GM19238 (cell line): ENCODE data around the gene PGP.
"Not testable (repeated sequence)": the region's sequence is repeated elsewhere in the genome, so short reads cannot be mapped to it uniquely, and the experiment has no call there.

Experiments
- DNase-seq: peaks from one replicate; pipeline ENCODE4 v3.0.0; 2011; ENCODE audit warnings: low spot score; ENCODE audit not compliant: insufficient read length

PGP gene

DNA sequence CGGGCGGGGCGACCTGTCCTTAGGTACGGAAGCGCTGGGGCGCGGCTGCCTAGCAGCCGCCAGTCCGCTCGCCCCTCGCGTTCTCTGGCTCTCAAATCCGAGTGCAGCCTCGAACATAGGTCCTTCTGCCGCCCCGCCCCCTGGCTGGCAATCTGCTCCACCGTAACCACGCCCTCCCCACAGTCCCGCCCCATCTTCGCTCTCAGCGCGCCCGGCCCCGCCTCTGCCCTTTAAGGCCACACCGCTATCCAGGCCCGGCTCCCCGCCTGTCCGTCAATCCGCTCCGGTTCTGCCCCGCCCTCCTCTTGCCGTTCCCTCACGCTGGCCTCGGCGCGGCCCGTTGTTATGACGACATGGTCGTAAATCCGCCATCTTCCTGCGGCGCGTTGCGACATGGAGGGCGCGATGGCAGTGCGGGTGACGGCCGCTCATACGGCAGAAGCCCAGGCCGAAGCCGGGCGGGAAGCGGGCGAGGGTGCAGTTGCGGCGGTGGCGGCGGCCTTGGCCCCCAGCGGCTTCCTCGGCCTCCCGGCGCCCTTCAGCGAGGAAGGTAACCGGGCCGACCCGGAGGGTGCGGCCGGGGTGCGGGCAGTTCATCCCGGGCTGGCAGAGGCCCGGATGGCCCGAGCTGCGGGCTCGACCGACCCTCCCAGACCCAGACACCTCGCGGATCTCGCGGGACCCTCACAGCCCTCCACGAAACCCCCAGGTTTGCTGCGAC lies 8.7 kb upstream of the PGP start, which contains the start of gene E4F1:
Gene E4F1, plus strand, starts transcription at position 371 of the 721 bp plus-strand sequence. Its CDS starts 23 bp downstream, at position 394.
- DNase-seq, result peak; percentile 100

DNA sequence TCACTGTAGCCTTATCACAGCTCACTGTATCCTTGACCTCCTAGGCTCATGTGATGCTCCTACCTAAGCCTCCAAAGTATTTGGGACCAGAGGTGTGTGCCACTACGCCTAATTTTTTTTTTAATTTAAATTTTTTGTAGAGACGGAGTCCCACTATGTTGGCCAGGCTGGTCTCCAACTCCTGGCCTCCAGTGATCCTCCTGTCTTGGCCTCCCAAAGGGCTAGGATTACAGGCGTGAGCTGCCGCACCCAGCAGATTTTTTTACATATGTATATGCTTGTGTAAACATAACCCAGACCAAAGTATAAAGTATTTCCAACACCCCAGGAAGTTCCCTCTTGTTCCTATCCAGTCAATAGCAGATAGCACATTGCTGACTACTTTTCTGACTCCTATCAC lies 1.7 kb upstream of the PGP start:
- DNase-seq, result no peak

- DNase-seq, result no peak
Measured at GRCh38 chr16:2213817-2214718, 572 bp downstream of the PGP start.

DNA sequence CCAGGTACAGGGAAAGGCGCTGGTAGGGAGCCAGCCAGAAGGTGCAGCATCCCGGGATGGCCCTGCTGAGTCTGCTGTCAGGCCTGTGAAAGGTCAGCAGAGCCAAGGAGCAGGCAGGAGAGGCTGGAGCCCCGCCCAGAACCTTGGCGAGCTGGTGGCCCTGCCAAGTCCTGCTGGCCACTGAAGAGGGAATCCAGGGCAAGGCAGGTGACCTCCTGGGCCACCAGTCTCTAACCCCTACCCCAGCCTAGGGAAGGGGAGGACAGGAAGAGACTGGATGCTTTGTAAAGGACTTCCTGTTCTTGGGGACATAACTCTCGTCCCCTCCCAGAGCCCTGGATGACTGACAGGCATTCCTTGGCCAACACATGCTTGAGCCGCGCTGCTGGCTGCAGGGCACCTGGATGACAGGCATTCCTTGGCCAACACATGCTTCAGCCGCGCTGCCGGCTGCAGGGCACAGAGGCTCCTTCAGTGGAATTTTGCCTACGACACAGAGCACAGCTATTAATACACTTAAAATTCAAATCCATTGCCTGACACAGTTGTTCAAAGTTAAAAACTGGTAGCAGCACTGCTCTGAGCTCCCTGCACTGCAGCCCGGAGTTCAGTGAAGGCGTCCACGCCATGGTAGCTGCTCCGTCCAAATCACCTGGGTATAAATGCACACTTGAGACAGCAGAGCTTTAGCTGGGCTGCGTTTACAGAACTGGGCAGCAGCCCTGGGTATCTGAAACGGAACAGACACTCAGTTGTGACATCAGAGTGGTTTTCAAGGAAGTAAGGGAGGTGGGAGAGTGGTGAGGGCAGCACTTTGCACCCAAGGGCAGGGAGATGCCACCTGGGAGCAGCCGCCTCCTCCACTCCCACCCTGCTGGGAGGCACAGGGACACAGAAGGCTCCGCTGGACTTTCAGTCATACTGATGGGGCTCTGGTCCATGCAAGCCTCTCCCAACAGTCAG lies 2.0 kb downstream of the PGP start:
- no peak for DNase-seq

GRCh38 chr16:2211923-2212347 lies 2.7 kb downstream of the PGP start:
- DNase-seq, result no peak

- DNase-seq, result no peak
Measured at GRCh38 chr16:2210386-2211365, 4.0 kb downstream of the PGP start, which contains the start of gene BRICD5. Gene BRICD5, minus strand, starts transcription at chr16:2210863. Its CDS starts 30 bp downstream, at chr16:2210833.

GRCh38 chr16:2210009-2210332 lies 4.7 kb downstream of the PGP start:
- no peak for DNase-seq

DNA sequence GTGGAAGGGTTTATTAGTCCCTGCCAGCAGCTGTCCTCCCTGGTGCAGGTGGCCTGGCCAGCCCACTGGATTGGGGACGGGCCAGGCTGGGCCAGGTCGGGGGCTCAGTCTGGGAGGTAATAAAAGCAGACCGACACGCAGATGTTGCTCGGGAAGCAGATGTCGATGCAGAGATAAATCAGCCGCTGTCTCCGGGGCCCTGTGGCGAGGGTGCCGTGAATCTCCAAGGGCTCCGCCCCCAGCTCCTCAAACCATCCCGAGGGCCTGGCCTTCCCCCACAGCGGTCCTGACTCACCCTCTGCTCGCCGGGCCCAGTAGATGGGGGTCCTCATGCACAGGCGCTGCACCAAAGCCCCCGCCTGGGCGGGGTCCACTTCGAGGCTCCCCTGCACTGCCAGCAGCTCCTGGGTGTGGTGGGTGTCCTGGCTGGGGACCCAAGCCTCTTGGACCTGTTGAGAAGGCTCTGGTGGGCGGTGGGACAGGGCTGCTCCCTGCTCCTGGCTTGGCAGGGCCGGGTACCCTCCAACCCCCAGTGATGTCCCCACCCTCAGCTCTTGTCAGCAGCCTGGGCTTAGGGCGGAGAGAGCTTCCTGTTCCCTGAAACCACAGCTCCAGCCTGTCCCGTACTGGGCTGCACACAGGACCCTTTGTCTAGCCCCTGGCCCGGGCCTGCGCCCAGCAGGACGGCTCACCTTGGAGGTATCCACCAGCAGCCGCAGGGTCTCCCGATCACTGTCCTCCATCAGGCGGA lies 5.2 kb downstream of the PGP start:
- no peak for DNase-seq

- no peak for DNase-seq
Measured at GRCh38 chr16:2208772-2209171, 5.9 kb downstream of the PGP start.

- DNase-seq, result no peak
Measured at GRCh38 chr16:2208308-2208707, 6.3 kb downstream of the PGP start.

GRCh38 chr16:2207872-2208271 lies 6.8 kb downstream of the PGP start:
- no peak for DNase-seq

- DNase-seq, result no peak
Measured at GRCh38 chr16:2206780-2207433, 7.7 kb downstream of the PGP start.

DNA sequence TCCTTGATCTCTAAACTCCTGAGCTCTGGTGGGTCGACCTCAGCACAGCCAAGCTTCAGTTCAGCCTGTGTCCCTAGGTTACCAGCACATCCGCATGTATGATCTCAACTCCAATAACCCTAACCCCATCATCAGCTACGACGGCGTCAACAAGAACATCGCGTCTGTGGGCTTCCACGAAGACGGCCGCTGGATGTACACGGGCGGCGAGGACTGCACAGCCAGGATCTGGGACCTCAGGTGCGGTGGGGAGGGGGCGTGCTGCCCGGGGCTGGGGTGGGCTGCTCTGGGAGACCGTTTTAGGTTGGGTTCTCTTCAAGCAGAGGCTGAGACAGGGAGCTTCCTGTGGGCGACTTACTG lies 8.2 kb downstream of the PGP start:
- DNase-seq, result no peak

- no peak for DNase-seq
Measured at GRCh38 chr16:2205967-2206313, 8.7 kb downstream of the PGP start.

DNA sequence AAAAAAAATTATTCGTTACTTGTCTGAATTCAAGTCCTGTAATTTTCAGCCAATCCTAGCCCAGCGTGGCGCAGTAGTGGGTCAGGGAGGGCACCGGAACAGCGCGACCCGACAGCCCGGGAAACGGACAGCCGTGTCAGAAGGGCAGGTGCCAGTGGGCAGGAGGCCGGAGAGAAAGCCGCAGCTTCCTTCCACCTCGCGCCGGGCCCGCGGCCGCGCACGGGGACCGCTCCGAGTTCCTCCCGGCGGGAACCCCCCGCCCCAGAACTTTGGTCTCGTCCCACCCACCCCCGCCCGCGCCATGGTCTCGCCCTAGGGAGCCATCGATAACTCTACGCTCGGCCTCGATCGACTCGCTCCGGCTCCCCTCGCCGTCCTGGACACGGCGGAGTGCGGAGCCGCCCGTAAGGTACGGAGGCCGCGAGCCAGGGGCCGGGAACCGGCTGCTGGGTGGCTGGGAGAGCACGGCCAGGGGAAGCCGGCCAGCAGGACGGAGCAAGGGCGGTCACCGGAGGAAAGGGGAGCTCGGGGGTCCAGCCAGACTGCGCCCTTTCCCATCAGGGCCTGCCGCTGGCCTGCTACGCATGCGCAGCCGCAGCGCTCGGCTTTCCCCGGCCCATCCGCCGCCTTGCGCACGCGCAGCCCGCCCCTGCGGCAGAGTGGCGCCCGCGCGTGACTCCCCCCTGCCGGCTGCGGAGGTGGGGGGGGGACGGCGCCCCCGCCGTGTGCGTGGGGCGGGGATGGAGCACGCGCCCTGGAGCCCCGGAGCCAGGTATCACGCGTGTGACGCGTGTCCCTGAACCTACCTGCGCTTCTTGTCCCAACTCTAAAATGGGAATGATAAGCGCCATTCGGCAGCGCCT lies 9.3 kb downstream of the PGP start, which contains the start of gene MLST8:
Gene MLST8, plus strand, starts transcription at position 351 of the 863 bp plus-strand sequence. CDS start 632 bp downstream, outside the sequence.
- peak; percentile 100 for DNase-seq

GRCh38 chr16:2204416-2205103 lies 10.1 kb downstream of the PGP start:
- DNase-seq, result no peak

DNA sequence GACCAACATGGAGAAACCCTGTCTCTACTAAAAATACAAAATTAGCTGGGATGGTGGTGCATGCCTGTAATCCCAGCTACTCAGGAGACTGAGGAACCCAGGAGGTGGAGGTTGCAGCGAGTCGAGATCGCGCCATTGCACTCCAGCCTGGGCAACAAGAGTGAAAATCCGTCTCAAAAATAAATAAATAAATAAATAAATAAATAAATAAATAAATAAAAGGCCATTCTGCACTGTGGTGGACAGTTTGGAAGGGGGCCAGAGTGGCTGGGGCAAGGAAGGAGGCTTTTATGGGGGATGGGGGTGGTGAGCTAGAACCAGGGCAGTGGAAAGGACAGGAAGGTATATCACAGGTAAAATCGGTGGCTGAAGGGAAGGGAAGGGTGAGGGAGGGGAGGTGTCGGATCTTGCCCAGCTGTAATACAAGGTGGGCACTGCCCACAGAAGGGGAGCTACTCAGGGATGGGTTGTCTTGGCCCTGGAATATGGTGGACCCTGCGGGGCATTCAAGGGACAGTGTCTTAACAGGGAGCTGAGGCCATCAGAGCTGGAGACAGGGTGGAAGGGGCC lies 11.4 kb downstream of the PGP start:
- DNase-seq, result not testable (repeated sequence)
